AML-193 (cell line): ENCODE data around the gene PTPRJ.

Experiments used
- DNase-seq, 2 experiments: peaks; one replicate each; lab custom pipeline; 2025; lab: John Stamatoyannopoulos, UW

The PTPRJ gene

GRCh38 chr11:48093323-48093722 lies 113.0 kb downstream of the PTPRJ start:
- no peak for DNase-seq

GRCh38 chr11:48093795-48094642 lies 113.7 kb downstream of the PTPRJ start:
- peak in 1 of 2 experiments; percentile 3 for DNase-seq

GRCh38 chr11:48094643-48095339 lies 114.4 kb downstream of the PTPRJ start:
- no peak for DNase-seq

GRCh38 chr11:48095779-48096470 lies 115.6 kb downstream of the PTPRJ start:
- no peak for DNase-seq

GRCh38 chr11:48096588-48097525 lies 116.5 kb downstream of the PTPRJ start:
- no peak for DNase-seq

- DNase-seq, result no peak
These were observed 117.7 kb downstream of the PTPRJ start for GRCh38 chr11:48098024-48098423.

GRCh38 chr11:48099916-48100446 lies 119.6 kb downstream of the PTPRJ start:
- no peak for DNase-seq

DNA sequence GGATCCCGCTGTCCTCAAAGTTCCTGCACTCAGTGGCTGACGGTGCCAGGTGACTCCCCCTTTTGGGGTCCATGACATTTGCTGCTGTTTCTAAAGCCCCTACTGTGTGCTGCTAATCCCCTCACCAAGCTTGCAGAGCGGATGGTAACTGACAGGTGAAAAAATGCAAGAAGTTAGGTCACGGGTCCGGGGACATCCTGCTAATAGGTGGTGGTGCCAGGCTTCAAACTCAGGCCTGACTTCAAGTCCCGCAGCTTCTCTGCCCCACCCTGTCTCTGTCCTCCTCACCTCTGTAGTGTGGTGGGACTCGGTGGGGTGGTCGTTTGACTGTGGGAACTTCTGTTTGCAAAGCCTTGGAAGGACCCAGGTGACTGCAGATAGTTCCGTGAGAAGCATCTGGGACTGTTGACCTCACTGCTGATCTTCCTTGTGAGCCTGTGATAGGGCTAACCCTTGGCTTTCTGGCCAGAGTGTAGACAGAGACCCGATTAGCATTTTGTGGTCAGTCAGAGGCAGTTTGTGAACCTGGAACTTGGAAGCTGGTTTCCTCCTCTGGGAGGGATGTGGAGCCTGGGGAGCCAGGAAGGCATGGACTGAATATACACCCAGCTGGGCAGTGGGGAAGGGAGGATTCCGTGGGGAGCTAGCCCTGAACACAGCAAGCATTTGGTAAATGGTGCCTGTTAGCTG lies 120.8 kb downstream of the PTPRJ start:
- DNase-seq, result no peak

DNA sequence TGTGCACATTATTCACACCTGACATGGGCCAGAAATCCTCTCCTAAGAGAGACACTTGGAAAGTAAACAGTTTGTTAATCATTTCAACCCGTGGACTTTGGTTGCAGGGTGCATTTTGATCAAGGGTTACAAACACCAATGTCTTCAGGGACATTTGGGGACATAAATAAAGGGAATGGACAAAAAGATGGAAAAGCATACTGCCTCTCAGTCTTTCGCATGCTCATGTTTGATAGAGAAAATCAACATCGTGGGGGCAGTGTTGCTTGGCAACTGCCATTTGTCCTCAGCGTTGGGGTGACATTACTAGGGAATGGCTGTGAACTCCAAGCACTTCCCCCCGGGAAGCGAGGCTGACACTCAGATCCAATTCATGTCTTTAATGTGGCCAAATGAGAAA lies 121.6 kb downstream of the PTPRJ start:
- no peak for DNase-seq

- DNase-seq, result no peak
These were observed 123.5 kb downstream of the PTPRJ start for GRCh38 chr11:48103621-48104567.

DNA sequence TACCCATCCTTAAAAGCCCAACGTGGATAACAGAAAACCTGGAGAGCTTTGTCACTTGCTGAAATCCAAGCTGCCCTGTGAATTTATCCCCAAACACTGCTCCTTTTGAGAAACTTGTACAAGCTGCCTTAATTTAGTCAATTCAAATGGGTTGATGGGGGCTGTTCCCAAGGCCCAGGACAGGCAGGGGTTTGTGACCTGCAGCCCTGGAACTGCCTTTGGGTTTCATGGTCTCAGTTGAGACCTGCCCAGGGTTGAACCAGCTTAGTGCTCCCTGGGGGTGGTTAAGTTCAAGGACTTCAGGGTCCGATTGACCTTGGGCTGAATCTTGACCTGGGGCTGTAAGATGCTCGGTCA lies 124.2 kb downstream of the PTPRJ start:
- DNase-seq, result no peak

GRCh38 chr11:48105096-48105990 lies 125.0 kb downstream of the PTPRJ start:
- DNase-seq, result no peak

DNA sequence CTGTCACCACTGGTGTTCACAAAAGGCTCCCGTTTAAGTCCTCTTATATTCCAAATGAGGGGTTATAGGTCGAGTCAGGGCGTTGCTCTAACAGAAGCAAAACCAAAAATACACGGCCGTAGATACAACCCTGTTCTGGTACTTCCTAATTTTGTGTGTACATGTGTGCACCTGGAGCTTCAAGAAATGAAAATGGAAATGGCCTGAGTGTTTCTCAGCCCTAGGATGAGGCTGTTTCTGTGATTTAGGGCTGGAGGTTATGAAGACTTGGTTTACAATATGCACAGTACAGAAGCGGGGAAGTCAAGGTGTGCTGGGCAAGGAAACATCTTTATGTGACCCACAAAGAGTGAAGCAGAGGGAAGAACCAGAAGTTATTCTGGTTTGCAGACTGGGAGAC lies 125.8 kb downstream of the PTPRJ start:
- DNase-seq, result no peak

GRCh38 chr11:48107188-48107704 lies 126.9 kb downstream of the PTPRJ start:
- DNase-seq, result no peak

GRCh38 chr11:48108231-48109045 lies 128.1 kb downstream of the PTPRJ start:
- DNase-seq, result no peak

DNA sequence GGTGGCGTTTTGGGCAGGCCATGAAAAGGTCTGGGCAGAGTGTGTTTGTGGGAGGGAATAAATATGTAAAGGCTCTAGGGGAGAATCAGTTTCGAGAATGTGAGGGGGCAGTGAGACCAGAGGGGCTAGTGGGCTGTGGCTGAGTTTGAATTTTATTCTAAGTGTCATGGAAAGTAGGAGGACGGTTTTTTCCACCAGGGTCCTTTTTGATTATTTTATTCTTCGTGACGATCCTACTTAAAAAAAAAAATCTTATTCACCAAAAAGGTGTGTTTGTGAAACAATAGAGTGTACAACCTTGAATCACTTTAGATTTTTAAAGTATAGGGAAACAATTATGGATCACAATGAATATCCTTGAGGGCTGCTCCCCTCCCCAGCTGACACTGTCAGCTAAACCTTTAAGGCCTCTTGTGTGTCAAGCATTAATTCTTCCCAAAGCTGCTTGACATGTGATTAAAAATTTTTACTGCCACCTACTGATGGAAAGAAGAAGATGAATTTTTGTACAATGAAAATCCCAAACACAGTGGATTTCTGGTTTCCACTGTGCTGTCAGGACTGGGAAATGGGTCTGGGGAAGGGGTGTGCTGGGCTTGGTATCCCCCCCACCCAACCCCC lies 128.8 kb downstream of the PTPRJ start:
- peak; percentile 67 to 72 for DNase-seq

GRCh38 chr11:48110509-48110766 lies 130.1 kb downstream of the PTPRJ start:
- DNase-seq, result no peak
